ENCODE results near the gene DOCK10.

DNA sequence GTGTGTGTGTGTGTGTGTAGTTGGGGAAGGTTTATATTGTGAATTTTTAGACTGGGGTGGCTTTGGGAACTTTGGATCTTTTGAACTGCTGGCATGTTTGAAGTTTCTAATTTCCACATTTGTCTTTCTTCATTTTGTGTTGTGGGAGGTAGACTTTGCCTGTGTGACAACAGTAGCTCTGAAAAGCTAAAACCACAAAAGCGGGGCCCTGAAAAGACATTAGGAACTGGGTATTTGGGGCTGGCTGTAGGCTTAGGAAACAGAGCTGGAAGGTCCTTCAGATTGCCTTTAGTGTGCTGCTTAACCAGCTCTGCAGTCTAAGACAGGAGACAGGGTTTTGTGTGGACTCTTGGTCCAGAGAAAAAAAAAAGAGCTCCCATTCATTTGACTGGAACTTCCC lies 27.2 kb upstream of the DOCK10 start:
- TF ChIP-seq CTCF (IDR thresholded peaks at IDR 0.05; ENCODE audit: low read depth, low read length) (no peak), POLR2A (IDR thresholded peaks at IDR 0.05; ENCODE audit: extremely low read depth, insufficient read length) (no peak)
